Endothelial cell (in vitro differentiated cells): ENCODE results near the gene BTN1A1. TPM values are rescaled to one million over a fixed set of nuclear protein-coding genes. Genes with fewer than 3 reads are reported as not detected.

ENCODE experiments used
- DNase-seq: peaks from one replicate; pipeline ENCODE4 v3.0.0; 2021; ENCODE audit warnings: low spot score
- H3K27ac Mint-ChIP-seq: one replicate; pipeline ENCODE4 v1.8.0; 2021; ENCODE audit warnings: mixed read lengths, inconsistent platforms; ENCODE audit not compliant: unreplicated experiment
- H3K27me3 Mint-ChIP-seq: one replicate; pipeline ENCODE4 v1.8.0; 2021; ENCODE audit warnings: mild to moderate bottlenecking, moderate library complexity, mixed read lengths, inconsistent platforms; ENCODE audit not compliant: unreplicated experiment
- H3K36me3 Mint-ChIP-seq: one replicate; pipeline ENCODE4 v1.8.0; 2021; ENCODE audit warnings: mild to moderate bottlenecking, low read depth, mixed read lengths, inconsistent platforms; ENCODE audit not compliant: unreplicated experiment
- H3K4me1 Mint-ChIP-seq: one replicate; pipeline ENCODE4 v1.8.0; 2021; ENCODE audit warnings: mild to moderate bottlenecking, mixed read lengths, inconsistent platforms; ENCODE audit not compliant: unreplicated experiment
- H3K4me3 Mint-ChIP-seq: one replicate; pipeline ENCODE4 v1.8.0; 2021; ENCODE audit warnings: mild to moderate bottlenecking, mixed read lengths, inconsistent platforms; ENCODE audit not compliant: unreplicated experiment
- H3K9me3 Mint-ChIP-seq: one replicate; pipeline ENCODE4 v1.8.0; 2021; ENCODE audit warnings: mixed read lengths, inconsistent platforms; ENCODE audit not compliant: unreplicated experiment
- CTCF ChIP-seq: fragments of 200-600 bp; sonication (generic); IDR thresholded peaks from one replicate; pipeline ENCODE4 v1.5.0; 2021; ENCODE audit warnings: antibody characterized with exemption; ENCODE audit not compliant: unreplicated experiment
- total RNA-seq: library from RNA; stranded (reverse); fragmentation: NEBNext Ultra II Directional; extraction: Animal tissue kit (Norgen Biotek cat#: 25700); gene quantifications from one replicate; pipeline ENCODE4 v1.2.1, GENCODE V29; 2021; ENCODE audit not compliant: unreplicated experiment

Gene BTN1A1
- total RNA-seq, 1 donor from 2014 or later, result 1.4 TPM

GRCh38 chr6:26464416-26465131, 35.5 kb upstream of the BTN1A1 start:
- Mint-ChIP-seq H3K27me3 (peaks cover 10% of the 10 kb centered on the region), H3K9me3 (no peaks in the 10 kb centered on the region)

GRCh38 chr6:26465776-26466175, 34.3 kb upstream of the BTN1A1 start:
- Mint-ChIP-seq H3K27ac (peak overlapping the region; percentile 36), H3K4me3 (peak overlapping the region; percentile 13), H3K4me1 (peaks cover 12% of the 10 kb centered on the region), H3K9me3 (no peaks in the 10 kb centered on the region), H3K27me3 (peaks cover 13% of the 10 kb centered on the region), H3K36me3 (peaks cover 80% of the 10 kb centered on the region)
- no peak for DNase-seq
- no peak for TF ChIP-seq CTCF

More at GRCh38 chr6:26464416-26465131, 35.5 kb upstream of the BTN1A1 start:
- TF ChIP-seq CTCF, result no peak
- Mint-ChIP-seq H3K27ac (no peak overlapping the region), H3K4me1 (peaks cover 17% of the 10 kb centered on the region), H3K4me3 (peak overlapping the region; percentile 38), H3K36me3 (peaks cover 75% of the 10 kb centered on the region)
- DNase-seq, result no peak

GRCh38 chr6:26468829-26469228, 31.3 kb upstream of the BTN1A1 start:
- peaks cover 73% of the 10 kb centered on the region for H3K36me3 Mint-ChIP-seq
- peak overlapping the region; percentile 62 for H3K4me3 Mint-ChIP-seq
- H3K4me1 Mint-ChIP-seq, result peaks cover 2% of the 10 kb centered on the region
- no peak for TF ChIP-seq CTCF
- peaks cover 13% of the 10 kb centered on the region for H3K27me3 Mint-ChIP-seq
- no peak for DNase-seq
- H3K27ac Mint-ChIP-seq, result no peak overlapping the region
- no peaks in the 10 kb centered on the region for H3K9me3 Mint-ChIP-seq

DNA sequence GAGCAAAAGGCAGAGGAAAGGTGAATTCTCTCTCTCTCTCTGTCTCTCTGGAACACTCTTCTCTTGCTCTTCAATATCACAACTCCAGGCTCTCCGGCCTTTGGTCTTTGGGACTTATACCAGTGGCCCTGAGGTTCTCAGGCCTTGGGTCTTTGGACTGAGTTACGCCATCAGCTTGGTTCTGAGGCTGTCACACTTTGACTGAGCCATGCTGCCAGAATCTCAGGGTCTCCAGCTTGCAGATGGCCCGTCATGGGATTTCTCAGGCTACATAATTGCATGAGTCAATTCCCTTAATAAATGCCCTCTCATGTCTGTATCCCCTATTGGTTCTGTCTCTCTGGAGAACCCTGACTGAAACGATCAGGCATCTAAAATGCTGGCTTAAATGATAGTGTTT, 29.5 kb upstream of the BTN1A1 start:
- H3K36me3 Mint-ChIP-seq, result peaks cover 56% of the 10 kb centered on the region
- no peak overlapping the region for H3K4me3 Mint-ChIP-seq
- H3K4me1 Mint-ChIP-seq, result peaks cover 7% of the 10 kb centered on the region
- peaks cover 7% of the 10 kb centered on the region for H3K27me3 Mint-ChIP-seq
- no peak for TF ChIP-seq CTCF
- H3K27ac Mint-ChIP-seq, result no peak overlapping the region
- DNase-seq, result no peak
- no peaks in the 10 kb centered on the region for H3K9me3 Mint-ChIP-seq

- Mint-ChIP-seq H3K4me1 (peaks cover 12% of the 10 kb centered on the region), H3K9me3 (no peaks in the 10 kb centered on the region), H3K27ac (no peak overlapping the region), H3K27me3 (peaks cover 8% of the 10 kb centered on the region), H3K4me3 (no peak overlapping the region), H3K36me3 (peaks cover 44% of the 10 kb centered on the region)
- TF ChIP-seq CTCF, result no peak
- no peak for DNase-seq
These were observed 28.1 kb upstream of the BTN1A1 start for GRCh38 chr6:26471970-26472369.
